Heart left ventricle (tissue), 13 donors: Measurements from ENCODE around the gene METRN.

Experiments used
- CTCF ChIP-seq, 12 donors: fragments of 200-600 bp; sonication (generic) in 4 of 12; IDR thresholded peaks; one replicate each; pipeline versions ENCODE4 v1.5.0 to v1.8.0; 2018 to 2022; ENCODE audit warnings: antibody characterized with exemption in 12 of 12, mild to moderate bottlenecking in 5 of 12
- POLR2A ChIP-seq, 2 donors: fragments of 450-650 bp; IDR thresholded peaks; one replicate each; pipeline ENCODE4 v1.6.1; 2017; ENCODE audit warnings: antibody characterized with exemption in 2 of 2, mild to moderate bottlenecking in 2 of 2, moderate library complexity in 2 of 2
- donor health status: ischemic (EF 13 %, LVEDD 7.1; RV severe dilation, severe dysfunction).
- donor health status: DM: no; HTN: yes; CAD: no.
- donor health status: DM: no; HTN: no; CAD: no.
- donor health status: ischemic (EF 25% LVEDD 6.9; RV normal size, moderate dysfunction).
- donor health status: ischemic (EF 25% LVEDD 5.7; RV mildly dilated, moderate dysfunction).
- donor health status: ischemic (EF 35%, LVEDD 5.7; RV mildly dilated, moderate dysfunction).
- donor health status: nonischemic (EF 11% LVEDD 7.7; RV severe dilation, severe dysfunction).
- donor health status: DM: yes; HTN: yes; CAD: no.
- donor health status: PGD.
- donor health status: ischemic (EF 29% LVEDD 5.4; RV normal size, mild dysfunction).
- donor health status: nonischemic (EF 23%, LVEDD 6.1; RV moderate dilation, normal function).

GRCh38 chr16:764184-764750 lies 49.3 kb downstream of the METRN start:
- TF ChIP-seq POLR2A (IDR thresholded peaks at IDR 0.05) = no peak
- TF ChIP-seq CTCF (IDR thresholded peaks at IDR 0.05) = no peak
